ENCODE measurements around the gene LEFTY2.
"Not testable (repeated sequence)": the region's sequence is repeated elsewhere in the genome, so short reads cannot be mapped to it uniquely, and the experiment has no call there.

LEFTY2 gene

GRCh38 chr1:225941187-225941941 is at the start of gene LEFTY2:
LEFTY2 (minus strand) TSS chr1:225941220; CDS start chr1:225941140, 80 bp downstream.
- DNase-seq, result no peak

- peak; percentile 72 for DNase-seq
These were observed 46.7 kb upstream of the LEFTY2 start for GRCh38 chr1:225987491-225988316.

GRCh38 chr1:225981714-225982113 is 40.7 kb upstream of the LEFTY2 start:
- no peak for DNase-seq

GRCh38 chr1:225980005-225980836 is 39.2 kb upstream of the LEFTY2 start:
- peak; percentile 47 for DNase-seq

- no peak for DNase-seq
These were observed 38.4 kb upstream of the LEFTY2 start for GRCh38 chr1:225979421-225979820.

GRCh38 chr1:225977937-225978748 is 37.1 kb upstream of the LEFTY2 start:
- DNase-seq, result no peak

GRCh38 chr1:225975146-225975545 is 34.1 kb upstream of the LEFTY2 start:
- not testable (repeated sequence) for DNase-seq

GRCh38 chr1:225974454-225974853 is 33.4 kb upstream of the LEFTY2 start:
- DNase-seq, result no peak

GRCh38 chr1:225973158-225973557 is 32.1 kb upstream of the LEFTY2 start:
- DNase-seq, result peak; percentile 98

- DNase-seq, result no peak
These were observed 31.5 kb upstream of the LEFTY2 start for GRCh38 chr1:225972344-225973152.

- DNase-seq, result not testable (repeated sequence)
These were observed 29.7 kb upstream of the LEFTY2 start for GRCh38 chr1:225970592-225971157.

- not testable (repeated sequence) for DNase-seq
These were observed 28.7 kb upstream of the LEFTY2 start for GRCh38 chr1:225969751-225970150.

- DNase-seq, result no peak
These were observed 24.2 kb upstream of the LEFTY2 start for GRCh38 chr1:225965231-225965630.

- no peak for DNase-seq
These were observed 22.9 kb upstream of the LEFTY2 start for GRCh38 chr1:225963735-225964530.

- peak; percentile 26 for DNase-seq
These were observed 21.5 kb upstream of the LEFTY2 start for GRCh38 chr1:225962440-225962975.

GRCh38 chr1:225961659-225962439 is 20.8 kb upstream of the LEFTY2 start:
- no peak for DNase-seq

- DNase-seq, result no peak
These were observed 17.0 kb upstream of the LEFTY2 start for GRCh38 chr1:225958041-225958440.

GRCh38 chr1:225954753-225955152 is 13.7 kb upstream of the LEFTY2 start:
- DNase-seq, result no peak

- no peak for DNase-seq
These were observed 12.3 kb upstream of the LEFTY2 start for GRCh38 chr1:225953315-225953714.

All from DMS53 (cell line).